Measurements from ENCODE around the gene TNFRSF18.

The TNFRSF18 gene

DNA sequence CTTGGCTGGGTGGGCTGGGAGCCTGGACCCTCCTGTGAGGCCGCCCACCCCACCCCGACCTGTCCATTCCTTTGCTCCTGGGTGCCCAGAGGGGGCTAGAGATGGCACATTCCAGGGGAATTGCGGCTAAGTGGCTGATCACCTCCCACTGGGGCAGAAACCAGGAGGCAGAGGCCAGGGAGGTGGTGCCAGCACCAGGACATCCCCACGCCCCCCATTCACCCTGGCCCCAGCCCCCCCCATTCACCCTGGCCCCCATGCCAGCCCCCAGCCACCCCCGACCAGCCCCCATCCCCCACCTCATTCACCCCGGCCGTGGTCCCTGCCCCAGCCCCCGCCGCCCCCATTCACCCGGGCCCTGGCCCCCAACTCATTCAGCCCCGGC lies 33.9 kb upstream of the TNFRSF18 start:
- no peaks in the 10 kb centered on the region for H3K79me2 ChIP-seq (ENCODE audit: insufficient read depth, low read length)
- DNase-seq (no peak), ATAC-seq (ENCODE audit: insufficient read depth, low read depth) (no peak)
- H3K36me3 ChIP-seq (ENCODE audit: insufficient read depth, low read length): 0 out of 2 replicates have a peak, but pooled peaks cover 1% of the 10 kb centered on the region
- TF ChIP-seq CTCF (IDR thresholded peaks at IDR 0.05; ENCODE audit: borderline replicate concordance, extremely low read depth, low read length, poor library complexity, severe bottlenecking): no peak
- TF ChIP-seq EZH2 (IDR thresholded peaks at IDR 0.05; ENCODE audit: borderline replicate concordance, low read depth, low read length, severe bottlenecking): no peak
- no peak overlapping the region for H3K27ac ChIP-seq (ENCODE audit: low read length)
- no peaks in the 10 kb centered on the region for H3K9me3 ChIP-seq (ENCODE audit: insufficient read depth, low read length, severe bottlenecking)
- H3K4me2 ChIP-seq (ENCODE audit: insufficient read depth, low read length): no peak overlapping the region
- no peaks in the 10 kb centered on the region for H3K4me1 ChIP-seq (ENCODE audit: insufficient read depth, low read length)
- no peak overlapping the region for H3K4me3 ChIP-seq (ENCODE audit: low read depth in 1 of 2, low read length in 2 of 2)
- H4K20me1 ChIP-seq (ENCODE audit: insufficient read depth, low read length): peaks cover 21% of the 10 kb centered on the region
- H3K27me3 ChIP-seq (ENCODE audit: insufficient read depth, low read length, poor library complexity): no peaks in the 10 kb centered on the region
- no peak overlapping the region for H3K9ac ChIP-seq (ENCODE audit: low read depth, low read length)
- no peak overlapping the region for H2AFZ ChIP-seq (ENCODE audit: low read depth, low read length)

GRCh38 chr1:1239614-1240347 lies 33.4 kb upstream of the TNFRSF18 start:
- DNase-seq (no peak), ATAC-seq (ENCODE audit: insufficient read depth, low read depth) (no peak)
- Histone ChIP-seq H3K4me2 (ENCODE audit: insufficient read depth, low read length) (no peak overlapping the region), H3K4me3 (ENCODE audit: low read depth in 1 of 2, low read length in 2 of 2) (no peak overlapping the region), H3K9me3 (ENCODE audit: insufficient read depth, low read length, severe bottlenecking) (no peaks in the 10 kb centered on the region), H3K36me3 (ENCODE audit: insufficient read depth, low read length) (peaks cover 6% of the 10 kb centered on the region; the same call in 1 of the 2 replicates), H2AFZ (ENCODE audit: low read depth, low read length) (no peak overlapping the region), H4K20me1 (ENCODE audit: insufficient read depth, low read length) (peaks cover 26% of the 10 kb centered on the region), H3K27me3 (ENCODE audit: insufficient read depth, low read length, poor library complexity) (no peaks in the 10 kb centered on the region), H3K79me2 (ENCODE audit: insufficient read depth, low read length) (peaks cover 3% of the 10 kb centered on the region; the same call in 1 of the 2 replicates), H3K27ac (ENCODE audit: low read length) (no peak overlapping the region), H3K4me1 (ENCODE audit: insufficient read depth, low read length) (no peaks in the 10 kb centered on the region), H3K9ac (ENCODE audit: low read depth, low read length) (no peak overlapping the region)
- TF ChIP-seq CTCF (IDR thresholded peaks at IDR 0.05; ENCODE audit: borderline replicate concordance, extremely low read depth, low read length, poor library complexity, severe bottlenecking) (no peak), EZH2 (IDR thresholded peaks at IDR 0.05; ENCODE audit: borderline replicate concordance, low read depth, low read length, severe bottlenecking) (no peak)

DNA sequence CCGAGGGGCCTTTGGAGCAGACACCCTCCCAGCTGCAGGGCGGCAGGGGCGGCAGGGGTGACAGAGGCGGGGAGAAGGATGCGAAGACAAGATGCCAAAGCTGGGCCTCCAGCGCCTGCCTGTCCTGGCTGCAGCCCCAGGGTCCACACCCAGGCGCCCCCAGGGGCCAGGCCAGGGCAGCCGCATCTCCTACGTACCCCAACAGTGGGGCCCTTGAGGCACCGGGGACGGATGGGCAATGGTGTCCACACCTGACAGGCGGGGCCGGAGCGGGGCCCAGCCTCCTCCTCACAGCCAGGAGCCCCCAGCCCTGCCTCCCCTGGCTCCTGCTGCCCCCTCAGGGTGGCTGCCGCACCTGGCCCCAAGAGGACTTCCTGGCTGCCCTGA lies 32.8 kb upstream of the TNFRSF18 start:
- TF ChIP-seq EZH2 (IDR thresholded peaks at IDR 0.05; ENCODE audit: borderline replicate concordance, low read depth, low read length, severe bottlenecking): no peak
- no peak for TF ChIP-seq CTCF (IDR thresholded peaks at IDR 0.05; ENCODE audit: borderline replicate concordance, extremely low read depth, low read length, poor library complexity, severe bottlenecking)
- peaks cover 11% of the 10 kb centered on the region for H3K36me3 ChIP-seq (ENCODE audit: insufficient read depth, low read length)
- no peaks in the 10 kb centered on the region for H3K9me3 ChIP-seq (ENCODE audit: insufficient read depth, low read length, severe bottlenecking)
- no peak overlapping the region for H3K4me3 ChIP-seq (ENCODE audit: low read depth in 1 of 2, low read length in 2 of 2)
- no peaks in the 10 kb centered on the region for H3K27me3 ChIP-seq (ENCODE audit: insufficient read depth, low read length, poor library complexity)
- peaks cover 8% of the 10 kb centered on the region for H3K79me2 ChIP-seq (ENCODE audit: insufficient read depth, low read length)
- H3K9ac ChIP-seq (ENCODE audit: low read depth, low read length): no peak overlapping the region
- no peak overlapping the region for H2AFZ ChIP-seq (ENCODE audit: low read depth, low read length)
- H3K27ac ChIP-seq (ENCODE audit: low read length): no peak overlapping the region
- ATAC-seq (ENCODE audit: insufficient read depth, low read depth): no peak
- no peak overlapping the region for H3K4me2 ChIP-seq (ENCODE audit: insufficient read depth, low read length)
- peaks cover 4% of the 10 kb centered on the region; the same call in 1 of the 2 replicates for H3K4me1 ChIP-seq (ENCODE audit: insufficient read depth, low read length)
- no peak for DNase-seq
- peaks cover 32% of the 10 kb centered on the region for H4K20me1 ChIP-seq (ENCODE audit: insufficient read depth, low read length)
